ENCODE results near the gene EBLN1. TPM values are rescaled to one million over a fixed set of nuclear protein-coding genes. Genes with fewer than 3 reads are reported as not detected.

Gene EBLN1
- total and polyA plus RNA-seq, 2 of the 13 experiments (the other 11 are each of a cell fraction or from before 2014, with no cell fraction given): not detected

DNA sequence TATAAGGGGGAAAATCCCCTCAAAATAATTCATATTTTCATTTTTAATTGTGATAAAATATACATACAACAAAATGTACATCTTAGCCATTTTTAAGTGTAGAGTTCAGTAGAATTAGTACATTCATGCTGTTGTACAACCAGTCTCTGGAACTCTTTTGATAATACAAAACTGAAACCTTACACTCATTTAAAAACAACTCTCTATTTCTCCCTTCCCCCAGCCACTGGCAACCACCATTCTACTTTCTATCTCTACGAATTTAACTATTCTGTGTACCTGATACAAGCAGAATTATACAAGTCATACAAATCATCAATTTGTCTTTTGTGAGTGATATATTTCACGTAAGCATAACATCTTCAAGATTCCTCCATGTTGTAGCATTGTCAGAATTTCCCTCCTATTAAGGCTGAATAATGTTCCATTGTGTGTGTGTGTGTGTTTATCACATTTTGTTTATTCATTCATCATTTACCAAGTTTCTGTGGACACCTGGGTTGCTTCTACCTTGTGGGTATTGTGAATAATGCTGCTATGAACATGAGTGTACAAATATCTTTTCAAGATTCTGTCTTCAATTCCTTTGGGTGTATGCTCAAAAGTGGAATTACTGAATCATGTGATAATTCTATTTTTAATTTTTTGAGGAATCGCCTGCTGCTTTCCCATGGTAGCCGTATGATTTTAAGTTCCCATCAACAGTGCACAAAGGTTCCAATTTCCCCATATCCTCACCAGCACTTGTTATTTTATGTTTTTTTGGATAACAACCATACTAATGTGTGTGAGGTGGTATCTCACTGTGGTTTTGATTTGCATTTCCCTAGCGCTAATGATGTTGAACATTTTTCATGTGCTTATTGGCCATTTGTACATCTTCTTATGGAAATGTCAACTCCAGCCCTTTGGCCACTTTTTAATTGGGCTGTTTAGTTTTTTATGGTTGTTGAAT is 4.7 kb upstream of the EBLN1 start:
- no peak overlapping the region for H3K4me2 ChIP-seq (ENCODE audit: low read depth, low read length)
- H3K36me3 ChIP-seq (replicated peaks in 1 of 2; ENCODE audit: control insufficient read depth in 1 of 2, insufficient read depth in 2 of 2, low read length in 2 of 2): no peaks in the 10 kb centered on the region
- no peak overlapping the region for H3K9ac ChIP-seq (ENCODE audit: insufficient read depth, low read depth, low read length)
- 21% methylated on average over 5 of the region's 5 CpGs for WGBS (ENCODE audit: low lambda C conversion rate)
- no TSS peak for BruUV-seq (replicated peaks)
- DNase-seq (ENCODE audit: low spot score) (no peak), ATAC-seq (no peak), FAIRE-seq (no peak)
- ChIA-PET CTCF (ENCODE audit: low intra/inter-chr PET ratio, low total read pairs) (no interaction called here), POLR2A (no interaction called here)
- no peaks in the 10 kb centered on the region for H3K79me2 ChIP-seq (ENCODE audit: insufficient read depth, low read length)
- no peak overlapping the region for H2AFZ ChIP-seq (ENCODE audit: low read length)
- peaks cover 0 to 6% of the 10 kb centered on the region in 2 experiments; a peak in 2 of 5 replicates for H3K27me3 ChIP-seq (ENCODE audit: control insufficient read depth in 1 of 2, insufficient read depth in 2 of 2, low read length in 2 of 2)
- no peaks in the 10 kb centered on the region for H4K20me1 ChIP-seq (ENCODE audit: insufficient read depth, low read length)
- intact Hi-C loops (cut with micrococcal nuclease; ENCODE audit: unreplicated experiment) (loop anchor here (10.0 kb wide), 1 partner anchor 312 kb away; no protein-coding TSS in a partner anchor), in situ Hi-C loops (cut with HindIII; ENCODE audit: extremely low pct_ligation_motif_present, low pct_unique_long_range_greater_than_20kb) (no loop called here)
- no peaks in the 10 kb centered on the region for H3K4me1 ChIP-seq (ENCODE audit: insufficient read depth, low read length)
- no peak overlapping the region for H3K27ac ChIP-seq (ENCODE audit: extremely low read length, insufficient read depth, low read length)
- H3K9me3 ChIP-seq (ENCODE audit: low read length): no peaks in the 10 kb centered on the region
- no peak overlapping the region for H3K4me3 ChIP-seq (replicated peaks in 1 of 3; ENCODE audit: insufficient read depth in 1 of 3, low read depth in 2 of 3, low read length in 3 of 3)
- TF ChIP-seq HMGA1 (CRISPR knock-in tag; conservative IDR thresholded peaks at IDR 0.05) (no peak), ZNF552 (CRISPR knock-in tag; IDR thresholded peaks at IDR 0.05; ENCODE audit: borderline replicate concordance) (no peak), TFAP4 (IDR thresholded peaks at IDR 0.05; ENCODE audit: borderline replicate concordance, low read depth) (no peak), ZNF446 (CRISPR knock-in tag; IDR thresholded peaks at IDR 0.05) (no peak), HES4 (CRISPR knock-in tag; IDR thresholded peaks at IDR 0.05; ENCODE audit: borderline replicate concordance) (no peak), ZNF230 (CRISPR knock-in tag; IDR thresholded peaks at IDR 0.05) (no peak), TFDP1 (CRISPR knock-in tag; IDR thresholded peaks at IDR 0.05; ENCODE audit: borderline replicate concordance) (no peak), ZNF589 (CRISPR knock-in tag; conservative IDR thresholded peaks at IDR 0.05) (no peak), ZMYM4 (CRISPR knock-in tag; IDR thresholded peaks at IDR 0.05) (no peak), DDIT3 (CRISPR knock-in tag; IDR thresholded peaks at IDR 0.05) (no peak)
- TF ChIP-seq, protein P1, sequence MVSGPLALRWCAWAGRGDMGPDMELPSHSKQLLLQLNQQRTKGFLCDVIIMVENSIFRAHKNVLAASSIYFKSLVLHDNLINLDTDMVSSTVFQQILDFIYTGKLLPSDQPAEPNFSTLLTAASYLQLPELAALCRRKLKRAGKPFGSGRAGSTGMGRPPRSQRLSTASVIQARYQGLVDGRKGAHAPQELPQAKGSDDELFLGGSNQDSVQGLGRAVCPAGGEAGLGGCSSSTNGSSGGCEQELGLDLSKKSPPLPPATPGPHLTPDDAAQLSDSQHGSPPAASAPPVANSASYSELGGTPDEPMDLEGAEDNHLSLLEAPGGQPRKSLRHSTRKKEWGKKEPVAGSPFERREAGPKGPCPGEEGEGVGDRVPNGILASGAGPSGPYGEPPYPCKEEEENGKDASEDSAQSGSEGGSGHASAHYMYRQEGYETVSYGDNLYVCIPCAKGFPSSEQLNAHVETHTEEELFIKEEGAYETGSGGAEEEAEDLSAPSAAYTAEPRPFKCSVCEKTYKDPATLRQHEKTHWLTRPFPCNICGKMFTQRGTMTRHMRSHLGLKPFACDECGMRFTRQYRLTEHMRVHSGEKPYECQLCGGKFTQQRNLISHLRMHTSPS (CRISPR knock-in tag; IDR thresholded peaks at IDR 0.05; ENCODE audit: low read depth): no peak
- TF ChIP-seq, protein P2, sequence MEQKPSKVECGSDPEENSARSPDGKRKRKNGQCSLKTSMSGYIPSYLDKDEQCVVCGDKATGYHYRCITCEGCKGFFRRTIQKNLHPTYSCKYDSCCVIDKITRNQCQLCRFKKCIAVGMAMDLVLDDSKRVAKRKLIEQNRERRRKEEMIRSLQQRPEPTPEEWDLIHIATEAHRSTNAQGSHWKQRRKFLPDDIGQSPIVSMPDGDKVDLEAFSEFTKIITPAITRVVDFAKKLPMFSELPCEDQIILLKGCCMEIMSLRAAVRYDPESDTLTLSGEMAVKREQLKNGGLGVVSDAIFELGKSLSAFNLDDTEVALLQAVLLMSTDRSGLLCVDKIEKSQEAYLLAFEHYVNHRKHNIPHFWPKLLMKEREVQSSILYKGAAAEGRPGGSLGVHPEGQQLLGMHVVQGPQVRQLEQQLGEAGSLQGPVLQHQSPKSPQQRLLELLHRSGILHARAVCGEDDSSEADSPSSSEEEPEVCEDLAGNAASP (CRISPR knock-in tag; IDR thresholded peaks at IDR 0.05; ENCODE audit: borderline replicate concordance): no peak
